HL-60 (cell line): ENCODE results near the gene SECISBP2L.

ENCODE experiments used
- DNase-seq, 2 experiments: peaks; one replicate each; pipeline ENCODE4 v3.0.0-alpha.2; 2010 to 2020; ENCODE audit warnings: low read depth in 1 of 2, low spot score in 1 of 2
- H3K27ac ChIP-seq: fragments of 250-450 bp; sonication (Bioruptor Pico); replicated peaks from 2 replicates; pipeline ENCODE4 v1.5.1; 2020; ENCODE audit warnings: mild to moderate bottlenecking, moderate library complexity
- H3K27me3 ChIP-seq: fragments of 250-450 bp; sonication (Bioruptor Pico); 2 replicates; pipeline ENCODE4 v1.5.1; 2021; ENCODE audit warnings: mild to moderate bottlenecking, moderate library complexity; ENCODE audit not compliant: insufficient read depth, poor library complexity, severe bottlenecking
- H3K4me3 ChIP-seq: replicated peaks from 2 replicates; pipeline ENCODE4 v1.5.1; 2011; ENCODE audit warnings: mild to moderate bottlenecking, control low read depth, low read length; ENCODE audit not compliant: insufficient read depth
- GABPA ChIP-seq: IDR thresholded peaks from 2 replicates; pipeline ENCODE4 v1.6.1; 2012; ENCODE audit warnings: low read depth
- POLR2AphosphoS5 ChIP-seq: IDR thresholded peaks from 2 replicates; pipeline ENCODE4 v1.6.1; 2012; ENCODE audit warnings: low read depth
- SPI1 ChIP-seq: IDR thresholded peaks from 2 replicates; pipeline ENCODE4 v1.6.1; 2012; ENCODE audit warnings: low read depth, mild to moderate bottlenecking, borderline replicate concordance
- TF ChIP-seq, protein P1 (sequence below): IDR thresholded peaks from one replicate; pipeline ENCODE4 v1.5.1; 2011; ENCODE audit warnings: low read length, control low read depth, inconsistent platforms; ENCODE audit not compliant: insufficient read depth
- TF ChIP-seq, protein P2 (sequence below): IDR thresholded peaks from 2 replicates; pipeline ENCODE4 v1.6.1; 2012; ENCODE audit warnings: low read depth; ENCODE audit not compliant: insufficient replicate concordance

SECISBP2L gene

DNA sequence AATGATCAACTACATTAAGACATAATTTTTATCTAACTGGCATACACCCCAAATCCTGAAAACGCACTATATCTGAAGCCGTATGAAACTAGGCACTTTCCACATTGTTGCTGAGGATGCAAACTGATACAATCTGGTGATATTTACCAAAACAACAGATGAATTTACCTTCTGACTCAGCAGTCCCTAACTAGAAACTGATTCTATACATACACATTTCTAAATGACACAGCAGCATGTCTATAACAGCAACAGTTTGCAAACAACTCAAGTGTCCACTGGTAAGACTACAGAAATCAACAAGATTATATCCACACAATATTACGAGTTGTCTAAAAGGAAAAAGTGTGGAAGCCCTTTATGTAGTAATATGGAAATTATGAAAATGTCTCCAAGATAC, 22.9 kb downstream of the SECISBP2L start:
- no peak for TF ChIP-seq SPI1
- no peak for TF ChIP-seq GABPA
- no peak for TF ChIP-seq POLR2AphosphoS5
- TF ChIP-seq, protein P1, sequence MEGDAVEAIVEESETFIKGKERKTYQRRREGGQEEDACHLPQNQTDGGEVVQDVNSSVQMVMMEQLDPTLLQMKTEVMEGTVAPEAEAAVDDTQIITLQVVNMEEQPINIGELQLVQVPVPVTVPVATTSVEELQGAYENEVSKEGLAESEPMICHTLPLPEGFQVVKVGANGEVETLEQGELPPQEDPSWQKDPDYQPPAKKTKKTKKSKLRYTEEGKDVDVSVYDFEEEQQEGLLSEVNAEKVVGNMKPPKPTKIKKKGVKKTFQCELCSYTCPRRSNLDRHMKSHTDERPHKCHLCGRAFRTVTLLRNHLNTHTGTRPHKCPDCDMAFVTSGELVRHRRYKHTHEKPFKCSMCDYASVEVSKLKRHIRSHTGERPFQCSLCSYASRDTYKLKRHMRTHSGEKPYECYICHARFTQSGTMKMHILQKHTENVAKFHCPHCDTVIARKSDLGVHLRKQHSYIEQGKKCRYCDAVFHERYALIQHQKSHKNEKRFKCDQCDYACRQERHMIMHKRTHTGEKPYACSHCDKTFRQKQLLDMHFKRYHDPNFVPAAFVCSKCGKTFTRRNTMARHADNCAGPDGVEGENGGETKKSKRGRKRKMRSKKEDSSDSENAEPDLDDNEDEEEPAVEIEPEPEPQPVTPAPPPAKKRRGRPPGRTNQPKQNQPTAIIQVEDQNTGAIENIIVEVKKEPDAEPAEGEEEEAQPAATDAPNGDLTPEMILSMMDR = no peak
- TF ChIP-seq, protein P2, sequence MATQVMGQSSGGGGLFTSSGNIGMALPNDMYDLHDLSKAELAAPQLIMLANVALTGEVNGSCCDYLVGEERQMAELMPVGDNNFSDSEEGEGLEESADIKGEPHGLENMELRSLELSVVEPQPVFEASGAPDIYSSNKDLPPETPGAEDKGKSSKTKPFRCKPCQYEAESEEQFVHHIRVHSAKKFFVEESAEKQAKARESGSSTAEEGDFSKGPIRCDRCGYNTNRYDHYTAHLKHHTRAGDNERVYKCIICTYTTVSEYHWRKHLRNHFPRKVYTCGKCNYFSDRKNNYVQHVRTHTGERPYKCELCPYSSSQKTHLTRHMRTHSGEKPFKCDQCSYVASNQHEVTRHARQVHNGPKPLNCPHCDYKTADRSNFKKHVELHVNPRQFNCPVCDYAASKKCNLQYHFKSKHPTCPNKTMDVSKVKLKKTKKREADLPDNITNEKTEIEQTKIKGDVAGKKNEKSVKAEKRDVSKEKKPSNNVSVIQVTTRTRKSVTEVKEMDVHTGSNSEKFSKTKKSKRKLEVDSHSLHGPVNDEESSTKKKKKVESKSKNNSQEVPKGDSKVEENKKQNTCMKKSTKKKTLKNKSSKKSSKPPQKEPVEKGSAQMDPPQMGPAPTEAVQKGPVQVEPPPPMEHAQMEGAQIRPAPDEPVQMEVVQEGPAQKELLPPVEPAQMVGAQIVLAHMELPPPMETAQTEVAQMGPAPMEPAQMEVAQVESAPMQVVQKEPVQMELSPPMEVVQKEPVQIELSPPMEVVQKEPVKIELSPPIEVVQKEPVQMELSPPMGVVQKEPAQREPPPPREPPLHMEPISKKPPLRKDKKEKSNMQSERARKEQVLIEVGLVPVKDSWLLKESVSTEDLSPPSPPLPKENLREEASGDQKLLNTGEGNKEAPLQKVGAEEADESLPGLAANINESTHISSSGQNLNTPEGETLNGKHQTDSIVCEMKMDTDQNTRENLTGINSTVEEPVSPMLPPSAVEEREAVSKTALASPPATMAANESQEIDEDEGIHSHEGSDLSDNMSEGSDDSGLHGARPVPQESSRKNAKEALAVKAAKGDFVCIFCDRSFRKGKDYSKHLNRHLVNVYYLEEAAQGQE = no peak
- H3K4me3 ChIP-seq = no peak overlapping the region
- no peaks in the 10 kb centered on the region for H3K27me3 ChIP-seq
- DNase-seq = no peak
- H3K27ac ChIP-seq = no peak overlapping the region

DNA sequence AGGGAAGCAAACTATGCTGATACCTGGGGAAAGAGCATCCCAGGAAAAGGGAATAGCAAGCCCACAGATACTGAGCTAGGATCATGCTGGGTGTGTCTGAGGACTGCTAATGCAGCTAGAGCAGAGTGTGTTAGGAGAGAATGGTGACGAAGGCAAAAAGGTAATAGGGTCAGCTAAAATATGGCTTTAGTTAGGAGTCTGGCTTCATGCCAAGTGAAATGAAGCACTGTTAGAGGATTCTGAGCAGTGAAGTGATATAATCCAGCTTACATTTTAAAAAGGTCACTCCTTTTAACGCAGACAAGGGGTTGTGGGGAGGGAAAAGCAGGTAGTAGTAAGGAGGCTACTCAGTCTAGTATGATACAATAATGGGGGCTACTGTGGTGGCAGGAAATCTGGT, 30.4 kb downstream of the SECISBP2L start:
- Histone ChIP-seq H3K4me3 (no peak overlapping the region), H3K27ac (no peak overlapping the region), H3K27me3 (no peaks in the 10 kb centered on the region)
- TF ChIP-seq GABPA (no peak), POLR2AphosphoS5 (no peak), SPI1 (no peak)
- TF ChIP-seq, protein P2 = no peak
- TF ChIP-seq, protein P1 = no peak
- DNase-seq = no peak

DNA sequence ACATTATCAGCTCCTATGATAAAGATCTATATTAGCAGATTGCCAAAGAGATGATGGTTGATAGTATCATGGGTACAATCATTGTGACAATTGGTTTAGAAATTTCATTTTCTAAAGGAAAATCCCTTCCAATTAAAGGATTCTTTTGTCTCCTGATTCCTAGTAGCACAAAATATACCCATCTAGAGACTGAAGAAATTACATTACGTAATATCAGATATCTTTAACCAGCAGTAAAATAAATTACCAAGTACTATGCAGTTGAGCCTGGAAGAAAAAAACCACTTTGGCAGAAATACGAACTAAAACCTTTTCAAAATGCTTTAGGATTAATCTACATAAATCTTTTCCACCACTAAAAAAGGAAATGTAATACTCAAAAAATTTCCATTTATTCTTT, 46.9 kb downstream of the SECISBP2L start:
- Histone ChIP-seq H3K4me3 (no peak overlapping the region), H3K27me3 (no peaks in the 10 kb centered on the region), H3K27ac (no peak overlapping the region)
- DNase-seq = no peak
- no peak for TF ChIP-seq SPI1
- TF ChIP-seq GABPA = no peak
- TF ChIP-seq, protein P2 = no peak
- TF ChIP-seq POLR2AphosphoS5 = no peak
- TF ChIP-seq, protein P1 = no peak
